Measurements from ENCODE around the gene SVOP. TPM values are rescaled to one million over a fixed set of nuclear protein-coding genes. Genes with fewer than 3 reads are reported as not detected.
"Not testable (repeated sequence)": the region's sequence is repeated elsewhere in the genome, so short reads cannot be mapped to it uniquely, and the experiment has no call there.

SVOP gene
- total RNA-seq, 6 experiments from 2014 or later, result not detected

- DNase-seq, result no peak
- intact Hi-C loops (cut with DNase I), result no loop called here
- H3K9me3 ChIP-seq, result no peaks in the 10 kb centered on the region
- TF ChIP-seq CTCF (IDR thresholded peaks at IDR 0.05) (no peak), POLR2A (IDR thresholded peaks at IDR 0.05) (no peak)
- WGBS (ENCODE audit: insufficient coverage, low coverage, low lambda C conversion rate, missing lambda C conversion rate), result 67% methylated on average over 1 of the region's 1 CpG
- no peaks in the 10 kb centered on the region for H3K4me1 ChIP-seq
- H3K4me3 ChIP-seq, result no peak overlapping the region
- no peaks in the 10 kb centered on the region for H3K36me3 ChIP-seq
- no peak overlapping the region for H3K27ac ChIP-seq
- H3K27me3 ChIP-seq, result no peaks in the 10 kb centered on the region
- ATAC-seq, result no peak
Observed at GRCh38 chr12:109036975-109037374, 16.1 kb upstream of the SVOP start.

- no peaks in the 10 kb centered on the region for H3K4me1 ChIP-seq
- no peaks in the 10 kb centered on the region for H3K36me3 ChIP-seq
- no peak overlapping the region for H3K27ac ChIP-seq
- H3K9me3 ChIP-seq, result no peaks in the 10 kb centered on the region
- ATAC-seq (no peak), DNase-seq (no peak)
- no peak overlapping the region for H3K4me3 ChIP-seq
- intact Hi-C loops (cut with DNase I), result no loop called here
- TF ChIP-seq POLR2A (IDR thresholded peaks at IDR 0.05) (no peak), CTCF (IDR thresholded peaks at IDR 0.05) (no peak)
- no peaks in the 10 kb centered on the region for H3K27me3 ChIP-seq
- WGBS (ENCODE audit: insufficient coverage, low coverage, low lambda C conversion rate, missing lambda C conversion rate), result 47% methylated on average over 7 of the region's 7 CpGs
Observed at GRCh38 chr12:109033239-109034196, 12.7 kb upstream of the SVOP start.

GRCh38 chr12:109029411-109029810 lies 8.5 kb upstream of the SVOP start:
- Histone ChIP-seq H3K27ac (no peak overlapping the region), H3K4me3 (no peak overlapping the region), H3K9me3 (no peaks in the 10 kb centered on the region), H3K36me3 (no peaks in the 10 kb centered on the region), H3K4me1 (no peaks in the 10 kb centered on the region), H3K27me3 (no peaks in the 10 kb centered on the region)
- ATAC-seq (no peak), DNase-seq (no peak)
- intact Hi-C loops (cut with DNase I), result no loop called here
- TF ChIP-seq CTCF (IDR thresholded peaks at IDR 0.05) (no peak), POLR2A (IDR thresholded peaks at IDR 0.05) (no peak)
- 54% methylated on average over 2 of the region's 2 CpGs for WGBS (ENCODE audit: insufficient coverage, low coverage, low lambda C conversion rate, missing lambda C conversion rate)

GRCh38 chr12:109028624-109029023 lies 7.8 kb upstream of the SVOP start:
- ATAC-seq; DNase-seq; intact Hi-C loops (cut with DNase I); H3K4me1 ChIP-seq; H3K9me3 ChIP-seq; H3K27me3 ChIP-seq; H3K36me3 ChIP-seq; H3K4me3 ChIP-seq; H3K27ac ChIP-seq: not testable (repeated sequence)
- 50% methylated on average over 3 of the region's 3 CpGs for WGBS (ENCODE audit: insufficient coverage, low coverage, low lambda C conversion rate, missing lambda C conversion rate)

GRCh38 chr12:109027767-109028166 lies 6.9 kb upstream of the SVOP start:
- TF ChIP-seq POLR2A (IDR thresholded peaks at IDR 0.05) (no peak), CTCF (IDR thresholded peaks at IDR 0.05) (no peak)
- intact Hi-C loops (cut with DNase I), result no loop called here
- Histone ChIP-seq H3K4me3 (no peak overlapping the region), H3K27me3 (no peaks in the 10 kb centered on the region), H3K27ac (no peak overlapping the region), H3K9me3 (no peaks in the 10 kb centered on the region), H3K36me3 (no peaks in the 10 kb centered on the region), H3K4me1 (no peaks in the 10 kb centered on the region)
- ATAC-seq, result no peak
- no peak for DNase-seq
- 24% methylated on average over 1 of the region's 1 CpG for WGBS (ENCODE audit: insufficient coverage, low coverage, low lambda C conversion rate, missing lambda C conversion rate)
